Measurements from ENCODE around the gene SSRP1. TPM values are rescaled to one million over a fixed set of nuclear protein-coding genes. Genes with fewer than 3 reads are reported as not detected.
"Not testable (repeated sequence)": the region's sequence is repeated elsewhere in the genome, so short reads cannot be mapped to it uniquely, and the experiment has no call there.

The SSRP1 gene
- total and polyA plus RNA-seq, 4 donors, result 34.6 to 135 (median 110) TPM

- Histone ChIP-seq H3K4me1 (ENCODE audit: control insufficient read depth, insufficient read depth, low read length) (no peaks in the 10 kb centered on the region), H3K9me3 (ENCODE audit: control insufficient read depth, insufficient read depth, low read length) (no peaks in the 10 kb centered on the region), H3K27me3 (ENCODE audit: control insufficient read depth, insufficient read depth, low read length) (no peaks in the 10 kb centered on the region), H3K27ac (ENCODE audit: low read depth, low read length) (no peak overlapping the region), H3K4me3 (ENCODE audit: low read depth, low read length) (no peak overlapping the region), H3K36me3 (ENCODE audit: control insufficient read depth, insufficient read depth, low read length) (no peaks in the 10 kb centered on the region)
- DNase-seq (ENCODE audit: low read depth in 4 of 6, low spot score in 6 of 6), result no peak
These were observed 35.2 kb upstream of the SSRP1 start for GRCh38 chr11:57370941-57371340.

- Histone ChIP-seq H3K4me3 (ENCODE audit: low read depth, low read length) (no peak overlapping the region), H3K36me3 (ENCODE audit: control insufficient read depth, insufficient read depth, low read length) (no peaks in the 10 kb centered on the region), H3K27me3 (ENCODE audit: control insufficient read depth, insufficient read depth, low read length) (no peaks in the 10 kb centered on the region), H3K27ac (ENCODE audit: low read depth, low read length) (no peak overlapping the region), H3K4me1 (ENCODE audit: control insufficient read depth, insufficient read depth, low read length) (no peaks in the 10 kb centered on the region), H3K9me3 (ENCODE audit: control insufficient read depth, insufficient read depth, low read length) (no peaks in the 10 kb centered on the region)
- no peak for DNase-seq (ENCODE audit: low read depth in 4 of 6, low spot score in 6 of 6)
- WGBS (ENCODE audit: insufficient coverage), result no CpG with 5 or more reads among the region's 7 CpGs
These were observed 34.6 kb upstream of the SSRP1 start for GRCh38 chr11:57370251-57370650.

GRCh38 chr11:57368845-57369232, 33.1 kb upstream of the SSRP1 start:
- Histone ChIP-seq H3K4me3 (ENCODE audit: low read depth, low read length) (no peak overlapping the region), H3K27me3 (ENCODE audit: control insufficient read depth, insufficient read depth, low read length) (no peaks in the 10 kb centered on the region), H3K9me3 (ENCODE audit: control insufficient read depth, insufficient read depth, low read length) (no peaks in the 10 kb centered on the region), H3K4me1 (ENCODE audit: control insufficient read depth, insufficient read depth, low read length) (no peaks in the 10 kb centered on the region), H3K36me3 (ENCODE audit: control insufficient read depth, insufficient read depth, low read length) (no peaks in the 10 kb centered on the region), H3K27ac (ENCODE audit: low read depth, low read length) (no peak overlapping the region)
- no peak for DNase-seq (ENCODE audit: low read depth in 4 of 6, low spot score in 6 of 6)
- WGBS (ENCODE audit: insufficient coverage), result 89% methylated on average over 2 of the region's 5 CpGs

GRCh38 chr11:57368106-57368844, 32.6 kb upstream of the SSRP1 start:
- Histone ChIP-seq H3K27me3 (ENCODE audit: control insufficient read depth, insufficient read depth, low read length) (no peaks in the 10 kb centered on the region), H3K27ac (ENCODE audit: low read depth, low read length) (no peak overlapping the region), H3K9me3 (ENCODE audit: control insufficient read depth, insufficient read depth, low read length) (no peaks in the 10 kb centered on the region), H3K4me1 (ENCODE audit: control insufficient read depth, insufficient read depth, low read length) (no peaks in the 10 kb centered on the region), H3K4me3 (ENCODE audit: low read depth, low read length) (no peak overlapping the region), H3K36me3 (ENCODE audit: control insufficient read depth, insufficient read depth, low read length) (no peaks in the 10 kb centered on the region)
- no peak for DNase-seq (ENCODE audit: low read depth in 4 of 6, low spot score in 6 of 6)
- 78% methylated on average over 15 of the region's 19 CpGs for WGBS (ENCODE audit: insufficient coverage)

- Histone ChIP-seq H3K4me3 (ENCODE audit: low read depth, low read length) (no peak overlapping the region), H3K9me3 (ENCODE audit: control insufficient read depth, insufficient read depth, low read length) (no peaks in the 10 kb centered on the region), H3K27ac (ENCODE audit: low read depth, low read length) (no peak overlapping the region), H3K36me3 (ENCODE audit: control insufficient read depth, insufficient read depth, low read length) (no peaks in the 10 kb centered on the region), H3K27me3 (ENCODE audit: control insufficient read depth, insufficient read depth, low read length) (no peaks in the 10 kb centered on the region), H3K4me1 (ENCODE audit: control insufficient read depth, insufficient read depth, low read length) (no peaks in the 10 kb centered on the region)
- 51% methylated on average over 7 of the region's 9 CpGs for WGBS (ENCODE audit: insufficient coverage)
- DNase-seq (ENCODE audit: low read depth in 4 of 6, low spot score in 6 of 6), result no peak
These were observed 29.4 kb upstream of the SSRP1 start for GRCh38 chr11:57364851-57365660.

GRCh38 chr11:57363131-57364080, 27.7 kb upstream of the SSRP1 start:
- H3K9me3 ChIP-seq (ENCODE audit: control insufficient read depth, insufficient read depth, low read length), result no peaks in the 10 kb centered on the region
- no peaks in the 10 kb centered on the region for H3K36me3 ChIP-seq (ENCODE audit: control insufficient read depth, insufficient read depth, low read length)
- no peak for DNase-seq (ENCODE audit: low read depth in 4 of 6, low spot score in 6 of 6)
- no peaks in the 10 kb centered on the region for H3K27me3 ChIP-seq (ENCODE audit: control insufficient read depth, insufficient read depth, low read length)
- H3K27ac ChIP-seq (ENCODE audit: low read depth, low read length), result no peak overlapping the region
- H3K4me1 ChIP-seq (ENCODE audit: control insufficient read depth, insufficient read depth, low read length), result peaks cover 10% of the 10 kb centered on the region
- 66% methylated on average over 3 of the region's 7 CpGs for WGBS (ENCODE audit: insufficient coverage)
- no peak overlapping the region for H3K4me3 ChIP-seq (ENCODE audit: low read depth, low read length)

- Histone ChIP-seq H3K27me3 (ENCODE audit: control insufficient read depth, insufficient read depth, low read length) (no peaks in the 10 kb centered on the region), H3K36me3 (ENCODE audit: control insufficient read depth, insufficient read depth, low read length) (no peaks in the 10 kb centered on the region), H3K4me1 (ENCODE audit: control insufficient read depth, insufficient read depth, low read length) (peaks cover 10% of the 10 kb centered on the region), H3K9me3 (ENCODE audit: control insufficient read depth, insufficient read depth, low read length) (no peaks in the 10 kb centered on the region), H3K4me3 (ENCODE audit: low read depth, low read length) (no peak overlapping the region), H3K27ac (ENCODE audit: low read depth, low read length) (no peak overlapping the region)
- WGBS (ENCODE audit: insufficient coverage), result no CpG with 5 or more reads among the region's 3 CpGs
- DNase-seq (ENCODE audit: low read depth in 4 of 6, low spot score in 6 of 6), result no peak
These were observed 26.2 kb upstream of the SSRP1 start for GRCh38 chr11:57361926-57362325.

- not testable (repeated sequence) for H3K27me3 ChIP-seq (ENCODE audit: control insufficient read depth, insufficient read depth, low read length); H3K27ac ChIP-seq (ENCODE audit: low read depth, low read length); DNase-seq (ENCODE audit: low read depth in 4 of 6, low spot score in 6 of 6); H3K4me3 ChIP-seq (ENCODE audit: low read depth, low read length); H3K9me3 ChIP-seq (ENCODE audit: control insufficient read depth, insufficient read depth, low read length); H3K36me3 ChIP-seq (ENCODE audit: control insufficient read depth, insufficient read depth, low read length)
- H3K4me1 ChIP-seq (ENCODE audit: control insufficient read depth, insufficient read depth, low read length), result peaks cover 10% of the 10 kb centered on the region
These were observed 25.7 kb upstream of the SSRP1 start for GRCh38 chr11:57361420-57361819.

- H3K9me3 ChIP-seq (ENCODE audit: control insufficient read depth, insufficient read depth, low read length), result no peaks in the 10 kb centered on the region
- WGBS (ENCODE audit: insufficient coverage), result 89% methylated on average over 8 of the region's 8 CpGs
- no peak overlapping the region for H3K27ac ChIP-seq (ENCODE audit: low read depth, low read length)
- no peak for DNase-seq (ENCODE audit: low read depth in 4 of 6, low spot score in 6 of 6)
- no peaks in the 10 kb centered on the region for H3K27me3 ChIP-seq (ENCODE audit: control insufficient read depth, insufficient read depth, low read length)
- no peak overlapping the region for H3K4me3 ChIP-seq (ENCODE audit: low read depth, low read length)
- no peaks in the 10 kb centered on the region for H3K36me3 ChIP-seq (ENCODE audit: control insufficient read depth, insufficient read depth, low read length)
- H3K4me1 ChIP-seq (ENCODE audit: control insufficient read depth, insufficient read depth, low read length), result peaks cover 10% of the 10 kb centered on the region
These were observed 25.3 kb upstream of the SSRP1 start for GRCh38 chr11:57360991-57361390.

Data from spinal cord (tissue), 10 donors.